ENCODE measurements around the gene CCNB1IP1. TPM values are rescaled to one million over a fixed set of nuclear protein-coding genes. Genes with fewer than 3 reads are reported as not detected.
A peak's percentile ranks its signal among the peaks of the same experiment; 100 is the strongest.

The CCNB1IP1 gene
- total RNA-seq, 6 donors from 2014 or later: 27.1 to 50.5 (median 44.7) TPM

- WGBS, 2 donors: 58 to 65% methylated on average over 1 of the region's 1 CpG
- ATAC-seq (ENCODE audit: low FRiP score in 2 of 2): no peak
- H3K4me3 ChIP-seq: no peak overlapping the region
- DNase-seq: no peak
- no peaks in the 10 kb centered on the region for H3K4me1 ChIP-seq
- peaks cover 82 to 100% (median 100%) of the 10 kb centered on the region in 4 donors for H3K36me3 ChIP-seq
- no peaks in the 10 kb centered on the region for H3K9me3 ChIP-seq
- TF ChIP-seq CTCF (IDR thresholded peaks at IDR 0.05): no peak
- no peak for TF ChIP-seq POLR2AphosphoS5 (IDR thresholded peaks at IDR 0.05)
- TF ChIP-seq POLR2A (IDR thresholded peaks at IDR 0.05): no peak
- TF ChIP-seq EP300 (IDR thresholded peaks at IDR 0.05): no peak
- H3K27me3 ChIP-seq: no peaks in the 10 kb centered on the region
- H3K27ac ChIP-seq: no peak overlapping the region
Measured at GRCh38 chr14:20379743-20380142, 46.7 kb upstream of the CCNB1IP1 start.

- Histone ChIP-seq H3K36me3 (peaks cover 79 to 100% (median 100%) of the 10 kb centered on the region in 4 donors), H3K27me3 (no peaks in the 10 kb centered on the region), H3K27ac (no peak overlapping the region), H3K4me3 (no peak overlapping the region), H3K4me1 (no peaks in the 10 kb centered on the region), H3K9me3 (no peaks in the 10 kb centered on the region)
- DNase-seq: no peak
- TF ChIP-seq EP300 (IDR thresholded peaks at IDR 0.05) (no peak), POLR2A (IDR thresholded peaks at IDR 0.05) (no peak), POLR2AphosphoS5 (IDR thresholded peaks at IDR 0.05) (no peak), CTCF (IDR thresholded peaks at IDR 0.05) (no peak)
- ATAC-seq (ENCODE audit: low FRiP score in 2 of 2): no peak
- 87 to 100% methylated on average over 2 of the region's 2 CpGs for whole genome bisulfite sequencing, 2 donors
Measured at GRCh38 chr14:20377171-20377570, 44.1 kb upstream of the CCNB1IP1 start.

GRCh38 chr14:20376071-20376588 is 43.1 kb upstream of the CCNB1IP1 start:
- Histone ChIP-seq H3K4me1 (no peaks in the 10 kb centered on the region), H3K36me3 (peaks cover 73 to 100% (median 100%) of the 10 kb centered on the region in 4 donors), H3K4me3 (no peak overlapping the region), H3K27ac (no peak overlapping the region), H3K27me3 (no peaks in the 10 kb centered on the region), H3K9me3 (no peaks in the 10 kb centered on the region)
- no peak for TF ChIP-seq CTCF (IDR thresholded peaks at IDR 0.05)
- TF ChIP-seq POLR2AphosphoS5 (IDR thresholded peaks at IDR 0.05): no peak
- TF ChIP-seq EP300 (IDR thresholded peaks at IDR 0.05): no peak
- DNase-seq: peak in 1 of 2 donors; percentile 61
- 94 to 95% methylated on average over 7 to 12 of the region's 12 CpGs for WGBS, 2 donors
- ATAC-seq (ENCODE audit: low FRiP score in 2 of 2): no peak

- Histone ChIP-seq H3K9me3 (no peaks in the 10 kb centered on the region), H3K27ac (no peak overlapping the region), H3K36me3 (peaks cover 73 to 100% (median 100%) of the 10 kb centered on the region in 4 donors), H3K4me3 (no peak overlapping the region), H3K4me1 (no peaks in the 10 kb centered on the region), H3K27me3 (no peaks in the 10 kb centered on the region)
- ATAC-seq (ENCODE audit: low FRiP score in 2 of 2): no peak
- TF ChIP-seq POLR2AphosphoS5 (IDR thresholded peaks at IDR 0.05): no peak
- no peak for TF ChIP-seq CTCF (IDR thresholded peaks at IDR 0.05)
- no peak for TF ChIP-seq POLR2A (IDR thresholded peaks at IDR 0.05)
- no peak for TF ChIP-seq EP300 (IDR thresholded peaks at IDR 0.05)
- DNase-seq: no peak
- WGBS, 2 donors: 84 to 91% methylated on average over 3 of the region's 3 CpGs
Measured at GRCh38 chr14:20375471-20375870, 42.4 kb upstream of the CCNB1IP1 start.

- Histone ChIP-seq H3K36me3 (peaks cover 67 to 100% (median 99%) of the 10 kb centered on the region in 4 donors), H3K27ac (no peak overlapping the region), H3K9me3 (no peaks in the 10 kb centered on the region), H3K27me3 (no peaks in the 10 kb centered on the region), H3K4me1 (no peaks in the 10 kb centered on the region), H3K4me3 (no peak overlapping the region)
- 81 to 96% methylated on average over 5 of the region's 5 CpGs for WGBS, 2 donors
- ATAC-seq (ENCODE audit: low FRiP score in 2 of 2): no peak
- DNase-seq: no peak
- no peak for TF ChIP-seq CTCF (IDR thresholded peaks at IDR 0.05)
- no peak for TF ChIP-seq EP300 (IDR thresholded peaks at IDR 0.05)
- no peak for TF ChIP-seq POLR2A (IDR thresholded peaks at IDR 0.05)
- no peak for TF ChIP-seq POLR2AphosphoS5 (IDR thresholded peaks at IDR 0.05)
Measured at GRCh38 chr14:20372796-20373195, 39.7 kb upstream of the CCNB1IP1 start.
